ENCODE data around the gene TLX2.
"Not testable (repeated sequence)": the region's sequence is repeated elsewhere in the genome, so short reads cannot be mapped to it uniquely, and the experiment has no call there.

Gene TLX2

GRCh38 chr2:74558284-74559230 lies 44.3 kb downstream of the TLX2 start:
- DNase-seq, result no peak

GRCh38 chr2:74559912-74560311 lies 45.7 kb downstream of the TLX2 start:
- no peak for DNase-seq

- no peak for DNase-seq
Measured at GRCh38 chr2:74560591-74560990, 46.3 kb downstream of the TLX2 start.

- not testable (repeated sequence) for DNase-seq
Measured at GRCh38 chr2:74561022-74561421, 46.8 kb downstream of the TLX2 start.

GRCh38 chr2:74562126-74562775 lies 48.0 kb downstream of the TLX2 start:
- no peak for DNase-seq

- no peak for DNase-seq
Measured at GRCh38 chr2:74564222-74564621, 50.0 kb downstream of the TLX2 start.

- DNase-seq, result no peak
Measured at GRCh38 chr2:74566076-74566753, 52.0 kb downstream of the TLX2 start.

- no peak for DNase-seq
Measured at GRCh38 chr2:74566754-74567085, 52.5 kb downstream of the TLX2 start.
